ENCODE measurements around the gene SHCBP1. TPM values are rescaled to one million over a fixed set of nuclear protein-coding genes. Genes with fewer than 3 reads are reported as not detected.

SHCBP1 gene, protein sequence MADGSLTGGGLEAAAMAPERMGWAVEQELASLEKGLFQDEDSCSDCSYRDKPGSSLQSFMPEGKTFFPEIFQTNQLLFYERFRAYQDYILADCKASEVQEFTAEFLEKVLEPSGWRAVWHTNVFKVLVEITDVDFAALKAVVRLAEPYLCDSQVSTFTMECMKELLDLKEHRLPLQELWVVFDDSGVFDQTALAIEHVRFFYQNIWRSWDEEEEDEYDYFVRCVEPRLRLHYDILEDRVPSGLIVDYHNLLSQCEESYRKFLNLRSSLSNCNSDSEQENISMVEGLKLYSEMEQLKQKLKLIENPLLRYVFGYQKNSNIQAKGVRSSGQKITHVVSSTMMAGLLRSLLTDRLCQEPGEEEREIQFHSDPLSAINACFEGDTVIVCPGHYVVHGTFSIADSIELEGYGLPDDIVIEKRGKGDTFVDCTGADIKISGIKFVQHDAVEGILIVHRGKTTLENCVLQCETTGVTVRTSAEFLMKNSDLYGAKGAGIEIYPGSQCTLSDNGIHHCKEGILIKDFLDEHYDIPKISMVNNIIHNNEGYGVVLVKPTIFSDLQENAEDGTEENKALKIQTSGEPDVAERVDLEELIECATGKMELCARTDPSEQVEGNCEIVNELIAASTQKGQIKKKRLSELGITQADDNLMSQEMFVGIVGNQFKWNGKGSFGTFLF
- total RNA-seq: 10.8 and 23.8 TPM in 2 replicates

DNA sequence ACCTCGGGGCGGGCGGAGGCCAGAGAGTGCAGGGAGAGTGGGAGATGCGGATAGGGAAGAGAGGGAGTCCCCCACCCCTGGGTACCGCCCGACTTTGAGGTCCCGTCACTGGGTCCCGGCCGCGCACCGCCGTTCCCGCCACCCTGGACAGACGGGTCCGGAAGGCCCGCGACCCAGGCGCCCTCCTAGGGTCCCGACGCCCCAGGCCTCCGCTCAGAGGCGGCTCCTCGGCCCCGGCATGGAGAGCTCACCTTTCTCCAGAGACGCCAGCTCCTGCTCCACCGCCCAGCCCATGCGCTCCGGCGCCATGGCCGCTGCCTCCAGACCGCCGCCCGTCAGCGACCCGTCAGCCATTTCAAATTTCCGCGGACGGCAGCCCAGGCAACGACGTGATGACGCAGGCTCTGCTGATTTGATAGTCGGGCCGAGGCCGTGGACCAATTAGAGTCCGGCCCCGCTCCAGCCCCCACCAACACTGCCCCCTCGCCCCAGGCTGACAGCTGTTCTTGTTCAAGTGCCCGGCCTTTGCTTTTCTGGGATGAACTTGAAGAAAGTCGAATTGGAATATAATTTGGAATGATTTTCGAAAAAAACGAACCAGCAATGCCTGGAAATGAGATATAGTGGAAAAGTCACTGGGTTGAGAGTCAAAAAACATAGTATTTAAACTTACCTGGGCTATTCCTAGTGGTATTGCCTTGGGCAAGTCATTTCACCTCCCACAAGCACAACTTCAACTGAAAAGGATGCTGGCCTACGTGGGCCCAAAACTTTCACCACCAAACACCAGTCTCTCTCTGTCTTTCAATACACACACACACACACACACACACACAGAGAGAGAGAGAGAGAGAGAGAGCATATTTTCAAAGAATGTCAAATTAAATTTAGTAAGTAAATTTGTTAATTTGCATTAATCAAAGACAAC is at the start of gene SHCBP1:
Gene SHCBP1, minus strand, starts transcription at position 374 of the 928 bp plus-strand sequence. Its CDS starts 20 bp downstream, at position 354.

Other genes starting within 250 kb of the SHCBP1 start
- gene VPS35, start 67.8 kb upstream of the SHCBP1 start, total RNA-seq: 94.7 and 114 TPM in 2 replicates
- gene ORC6, start 68.3 kb upstream of the SHCBP1 start, total RNA-seq: 8.4 and 28.1 TPM in 2 replicates
- gene MYLK3, start 127.0 kb upstream of the SHCBP1 start, total RNA-seq: 0.16 TPM in 1 of 2 replicates, not detected in the other
- 5.5 and 7.4 TPM in 2 replicates for gene C16orf87, start 209.8 kb upstream of the SHCBP1 start, total RNA-seq